ENCODE data around the gene NOS3. TPM values are rescaled to one million over a fixed set of nuclear protein-coding genes. Genes with fewer than 3 reads are reported as not detected.
A peak's percentile ranks its signal among the peaks of the same experiment; 100 is the strongest.

NOS3 gene
- total RNA-seq, 1 donor from 2014 or later = 0.15 TPM

DNA sequence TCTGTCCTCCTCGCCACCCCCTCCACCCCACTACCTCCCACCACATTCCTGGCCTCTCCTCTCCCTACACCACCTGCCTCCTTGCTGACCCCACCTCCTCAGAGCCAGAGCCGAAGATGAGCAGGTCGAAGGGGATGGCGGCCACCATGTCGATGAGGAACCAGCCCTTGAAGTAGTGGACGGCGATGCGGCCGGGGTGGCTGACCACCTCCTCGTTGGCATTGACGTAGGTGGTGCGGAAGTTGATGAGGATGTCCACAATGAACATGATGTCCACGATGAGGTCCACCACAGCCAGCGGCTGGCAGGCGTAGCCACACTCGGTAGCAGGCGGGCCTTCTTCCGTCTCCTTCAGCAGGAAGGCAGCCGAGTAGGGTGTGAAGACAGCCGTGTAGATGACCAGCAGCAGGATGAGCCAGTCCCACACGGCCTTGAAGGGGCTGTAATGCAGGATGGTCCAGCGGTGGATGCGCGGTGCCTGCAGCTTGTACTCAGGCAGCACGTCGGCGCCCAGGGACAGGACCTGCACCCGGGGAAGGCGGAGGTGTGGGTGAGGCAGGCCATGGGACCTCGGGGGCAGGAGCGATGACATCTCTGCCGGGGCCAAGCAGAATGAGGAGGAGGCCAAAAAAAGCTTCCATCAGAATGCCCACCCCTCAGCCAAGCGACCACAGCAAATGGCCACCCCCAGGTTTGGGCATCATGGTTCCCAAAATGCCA is 38.3 kb upstream of the NOS3 start:
- no peak for DNase-seq (ENCODE audit: low read depth)

DNA sequence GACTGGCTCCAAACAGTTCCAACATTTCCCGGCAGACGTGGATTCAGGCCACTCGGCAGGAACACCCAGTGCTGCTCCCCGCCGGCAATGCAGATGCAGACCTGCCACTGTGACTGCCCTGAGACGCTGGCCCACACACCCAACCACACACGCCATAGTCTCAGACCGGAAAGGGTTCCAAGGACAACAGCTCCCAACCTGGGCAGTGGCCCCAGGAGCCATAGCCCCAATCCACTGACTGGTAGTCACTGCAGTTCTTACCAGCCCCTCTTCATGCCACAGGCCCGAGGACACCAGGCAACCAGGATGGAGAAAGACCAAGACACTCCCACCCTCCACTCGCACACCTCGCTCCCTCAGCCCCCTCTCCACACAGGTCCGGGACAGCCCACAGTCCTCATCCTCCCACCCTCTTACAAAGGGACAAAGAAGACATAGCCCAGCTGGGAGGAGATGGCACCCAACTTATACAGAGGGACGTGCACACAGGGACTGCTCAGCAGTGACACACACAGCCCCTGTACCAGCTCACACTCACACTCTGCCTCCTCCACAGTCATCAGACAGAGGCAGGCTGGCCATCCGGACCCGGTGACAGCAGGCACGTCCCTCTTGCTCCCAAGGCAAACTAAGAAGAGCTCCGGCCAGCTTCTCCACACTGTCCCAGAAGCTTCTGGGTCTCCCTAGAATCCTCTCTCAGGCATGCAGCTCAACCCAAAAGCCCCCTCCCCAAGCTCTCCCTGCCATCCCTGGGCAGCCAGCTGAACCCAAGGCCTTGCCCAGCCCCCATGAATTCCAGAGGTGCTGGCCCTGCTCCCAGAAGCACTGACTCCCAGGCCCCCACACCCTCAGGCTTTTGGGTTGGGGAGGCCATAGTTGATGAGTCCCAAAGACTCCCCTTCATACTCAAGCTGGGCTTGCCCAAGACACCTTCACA is 37.5 kb upstream of the NOS3 start:
- no peak for DNase-seq (ENCODE audit: low read depth)

DNA sequence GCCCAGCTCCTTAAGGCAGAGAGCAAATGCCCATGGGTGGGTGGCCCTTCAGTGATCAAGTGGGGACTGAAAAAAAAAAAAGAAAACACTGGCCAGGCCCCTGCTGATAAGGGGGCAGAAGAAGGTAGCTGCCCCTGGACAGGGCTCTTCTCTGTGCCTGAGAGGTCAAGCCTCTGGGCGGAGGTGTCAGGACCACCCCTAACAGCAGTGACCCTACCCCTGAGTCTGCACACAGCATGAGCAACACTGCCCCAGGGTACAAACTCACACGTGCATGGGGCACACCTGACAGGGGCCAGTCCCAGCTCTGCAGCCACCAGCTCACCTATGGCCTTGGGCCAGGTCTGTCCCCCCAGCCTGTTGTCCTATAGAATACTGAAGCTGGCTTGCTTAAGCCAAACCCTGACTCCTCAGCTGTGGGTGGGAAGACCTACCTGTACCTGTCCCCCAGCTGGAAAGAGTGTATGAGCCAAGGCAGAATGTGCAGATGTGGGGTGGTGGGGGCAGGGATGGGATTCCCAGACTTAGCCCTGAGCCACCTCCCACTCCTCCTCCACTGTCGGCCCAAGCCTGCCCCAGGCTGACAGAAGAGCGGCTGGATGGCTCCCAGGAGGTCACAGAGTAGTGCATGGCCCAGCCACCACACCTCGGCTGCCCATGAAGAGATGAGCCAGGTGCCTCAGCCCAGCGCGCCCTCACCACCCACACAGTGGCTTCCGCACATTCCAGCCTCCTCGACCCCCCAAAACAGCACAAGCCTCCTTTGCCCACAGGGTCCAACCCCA is 36.4 kb upstream of the NOS3 start:
- DNase-seq (ENCODE audit: low read depth) = no peak

- DNase-seq (ENCODE audit: low read depth) = no peak
Observed at GRCh38 chr7:150954986-150955518, 35.8 kb upstream of the NOS3 start.

DNA sequence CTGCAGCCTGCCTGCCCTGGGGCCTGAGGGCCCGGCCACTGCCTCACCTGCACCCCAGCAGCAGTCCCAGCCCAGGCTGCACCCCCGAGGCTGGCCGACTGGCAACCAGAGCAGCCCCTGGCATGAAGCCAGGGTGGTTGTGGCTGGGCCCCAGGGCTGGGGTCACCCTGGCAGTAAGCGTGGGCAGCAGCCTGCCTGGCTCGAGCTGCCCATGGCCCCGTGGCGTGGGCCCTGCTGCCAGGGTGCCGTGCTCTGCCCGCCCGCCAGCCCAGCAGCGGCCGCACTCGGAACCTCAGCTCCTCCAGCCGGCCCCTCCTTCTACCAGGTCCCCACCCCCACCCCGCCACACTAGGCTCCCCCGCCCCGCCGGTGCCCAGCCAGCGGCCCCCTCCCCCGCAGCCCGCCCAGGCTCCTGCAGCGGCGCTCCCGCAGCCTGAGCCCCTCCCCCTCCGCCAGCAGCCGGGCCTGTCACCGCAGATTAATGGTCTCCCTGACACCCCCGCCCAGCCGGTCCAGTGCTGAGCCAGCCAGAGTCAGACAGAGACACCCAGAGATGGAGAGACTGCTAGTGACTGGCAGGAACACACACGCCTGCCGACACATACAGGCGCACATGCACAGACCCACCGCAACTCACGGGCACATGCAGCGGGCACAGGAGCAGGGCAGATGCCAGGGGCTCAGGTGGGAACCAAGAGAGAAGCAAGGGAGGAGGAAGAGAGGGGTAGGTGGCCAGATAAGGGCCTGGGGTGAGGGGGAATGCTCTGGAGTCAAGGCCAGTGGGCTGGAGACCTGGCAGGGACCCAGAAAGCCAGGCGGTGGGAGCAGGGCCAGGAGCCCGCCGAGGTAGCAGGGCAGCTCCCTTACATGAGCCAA is 35.1 kb upstream of the NOS3 start:
- peak; percentile 7 for DNase-seq (ENCODE audit: low read depth)

GRCh38 chr7:150956395-150957132 is 34.3 kb upstream of the NOS3 start:
- DNase-seq (ENCODE audit: low read depth) = no peak

- no peak for DNase-seq (ENCODE audit: low read depth)
Observed at GRCh38 chr7:150957133-150958020, 33.4 kb upstream of the NOS3 start.

GRCh38 chr7:150958062-150958552 is 32.7 kb upstream of the NOS3 start:
- no peak for DNase-seq (ENCODE audit: low read depth)

GRCh38 chr7:150958597-150958996 is 32.2 kb upstream of the NOS3 start:
- DNase-seq (ENCODE audit: low read depth) = no peak

- DNase-seq (ENCODE audit: low read depth) = no peak
Observed at GRCh38 chr7:150959081-150959480, 31.7 kb upstream of the NOS3 start.

DNA sequence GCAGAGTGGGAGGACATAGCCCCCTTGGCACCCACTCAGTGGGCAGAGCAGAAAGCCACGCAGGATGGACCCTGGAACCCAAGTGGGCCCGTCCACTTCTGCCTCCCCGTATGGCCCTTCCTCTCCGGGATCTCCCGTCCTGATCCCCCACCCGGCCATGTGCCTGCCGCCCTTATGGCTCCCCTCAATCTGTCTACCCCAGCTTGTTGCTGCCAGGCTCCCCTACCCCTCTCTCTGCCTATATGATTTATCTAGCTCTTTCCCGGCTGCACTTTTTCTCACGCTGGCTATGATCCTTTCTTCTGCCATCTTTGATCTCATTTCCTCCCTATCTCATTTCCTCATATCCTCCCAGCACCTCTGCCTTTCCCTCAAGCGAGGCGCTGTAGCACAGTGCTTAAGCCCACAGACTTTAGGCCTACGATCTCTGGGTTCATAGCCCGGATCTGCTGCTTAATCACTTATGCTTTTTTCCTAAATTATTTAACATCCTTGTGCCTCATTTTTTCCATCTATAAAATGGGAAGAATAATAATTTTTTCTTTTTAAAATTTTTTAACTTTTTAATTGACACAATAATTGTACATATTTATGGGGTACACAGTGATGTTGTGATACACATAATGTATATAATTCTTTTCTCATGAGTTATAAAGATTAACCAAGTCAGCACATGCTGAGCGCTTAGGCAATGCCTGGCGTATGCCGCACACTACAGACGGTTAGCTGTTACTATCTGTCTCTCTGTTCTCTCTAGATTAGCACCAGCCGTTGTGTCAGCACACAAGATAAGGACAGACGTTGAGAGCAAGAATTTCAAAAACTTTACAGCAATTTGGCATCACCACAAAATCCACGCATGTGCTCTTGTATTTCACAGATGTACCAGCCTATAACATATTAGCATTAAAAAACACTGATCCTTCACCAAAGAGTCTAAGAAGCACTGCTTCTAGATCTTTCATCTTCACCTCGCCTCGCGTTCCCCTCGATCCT is 30.8 kb upstream of the NOS3 start:
- DNase-seq (ENCODE audit: low read depth) = no peak

DNA sequence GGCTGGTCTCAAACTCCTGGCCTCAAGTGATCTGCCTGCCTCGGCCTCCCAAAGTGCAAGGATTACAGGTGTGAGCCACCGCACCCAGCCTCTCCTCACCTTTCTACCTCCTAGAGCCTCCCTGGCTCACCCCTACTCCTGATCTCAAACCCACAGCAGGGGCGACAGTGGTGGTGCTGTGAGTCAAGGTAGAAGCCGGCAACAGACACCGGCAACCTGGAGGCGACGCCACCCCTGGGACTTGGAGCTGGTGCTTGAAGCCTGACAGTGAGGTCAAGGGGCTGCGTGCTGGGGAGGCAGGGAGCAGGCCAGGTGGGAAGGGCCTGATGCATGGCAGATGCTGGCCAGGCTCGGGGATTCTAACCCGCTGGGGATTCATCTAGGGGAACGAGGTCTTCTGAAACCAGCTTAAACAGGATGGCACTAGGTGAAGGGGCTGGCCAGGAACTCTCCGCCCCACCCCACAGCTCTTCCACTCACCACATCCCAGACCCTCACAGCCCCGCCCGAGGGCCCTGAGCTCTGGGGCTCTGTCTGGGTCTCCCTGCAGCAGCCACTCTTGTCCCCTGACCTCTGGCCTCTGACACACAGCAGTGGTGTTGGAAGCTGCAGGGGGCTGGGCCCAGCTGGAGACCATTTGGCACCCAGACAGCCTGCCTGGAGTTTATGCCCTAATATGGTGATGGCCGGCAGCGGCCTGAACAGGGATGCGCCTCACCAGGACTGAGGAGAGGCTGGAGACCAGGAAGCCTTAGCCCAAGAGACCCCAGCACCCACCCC is 29.1 kb upstream of the NOS3 start:
- DNase-seq (ENCODE audit: low read depth) = no peak

DNA sequence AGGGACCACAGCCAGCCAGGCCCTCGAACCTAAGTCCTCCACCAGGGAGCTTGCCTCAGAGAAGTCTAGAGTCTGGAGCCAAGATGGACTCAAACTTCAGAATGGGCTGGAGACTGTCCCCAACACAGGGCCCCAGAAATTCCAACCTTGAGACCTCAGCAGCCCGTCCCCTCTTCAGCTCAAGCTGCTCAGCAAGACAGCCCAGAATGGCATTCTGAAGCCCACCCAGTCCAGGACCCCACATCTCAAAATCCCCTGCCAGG is 28.6 kb upstream of the NOS3 start:
- DNase-seq (ENCODE audit: low read depth) = no peak

DNA sequence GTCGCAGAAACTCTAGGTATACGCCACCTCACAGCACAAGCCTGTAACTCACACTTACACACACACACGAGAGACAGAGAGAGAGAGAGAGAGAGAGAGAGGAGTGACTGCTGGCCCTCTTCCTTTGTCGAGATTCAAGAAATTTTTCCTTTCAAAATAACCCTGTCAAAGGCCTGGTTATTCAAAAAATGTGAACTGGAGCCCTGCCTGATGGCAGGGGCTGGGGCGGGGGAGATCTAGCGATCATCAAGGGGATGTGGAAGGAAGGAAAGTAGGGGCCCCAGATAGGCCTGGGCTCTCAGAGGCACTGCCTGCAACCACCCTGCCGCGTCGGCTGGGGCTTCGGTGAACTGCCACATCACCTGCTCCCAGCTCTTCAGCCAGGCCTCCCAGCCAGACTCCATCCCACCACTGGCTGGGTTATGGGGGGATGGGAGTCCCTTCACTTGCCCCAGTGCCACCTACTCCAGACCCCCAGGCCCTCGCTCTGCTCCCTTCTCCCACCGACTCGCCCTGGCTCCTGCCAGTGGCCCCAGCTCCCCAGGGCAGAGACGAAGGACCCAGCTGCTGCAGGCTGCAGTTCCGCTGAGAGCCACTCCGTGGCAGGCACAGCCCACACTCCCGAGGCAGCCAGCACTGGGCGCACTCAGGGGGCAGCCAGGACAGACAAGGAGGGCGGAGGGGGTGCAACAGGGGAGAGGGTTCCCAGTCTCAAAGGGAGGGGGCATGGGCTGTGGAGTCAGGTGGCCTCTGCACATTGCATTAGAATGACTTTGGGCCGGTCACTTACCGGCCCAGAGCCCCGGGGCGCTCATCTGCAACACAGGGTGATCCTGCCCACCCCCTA is 28.0 kb upstream of the NOS3 start:
- no peak for DNase-seq (ENCODE audit: low read depth)

DNA sequence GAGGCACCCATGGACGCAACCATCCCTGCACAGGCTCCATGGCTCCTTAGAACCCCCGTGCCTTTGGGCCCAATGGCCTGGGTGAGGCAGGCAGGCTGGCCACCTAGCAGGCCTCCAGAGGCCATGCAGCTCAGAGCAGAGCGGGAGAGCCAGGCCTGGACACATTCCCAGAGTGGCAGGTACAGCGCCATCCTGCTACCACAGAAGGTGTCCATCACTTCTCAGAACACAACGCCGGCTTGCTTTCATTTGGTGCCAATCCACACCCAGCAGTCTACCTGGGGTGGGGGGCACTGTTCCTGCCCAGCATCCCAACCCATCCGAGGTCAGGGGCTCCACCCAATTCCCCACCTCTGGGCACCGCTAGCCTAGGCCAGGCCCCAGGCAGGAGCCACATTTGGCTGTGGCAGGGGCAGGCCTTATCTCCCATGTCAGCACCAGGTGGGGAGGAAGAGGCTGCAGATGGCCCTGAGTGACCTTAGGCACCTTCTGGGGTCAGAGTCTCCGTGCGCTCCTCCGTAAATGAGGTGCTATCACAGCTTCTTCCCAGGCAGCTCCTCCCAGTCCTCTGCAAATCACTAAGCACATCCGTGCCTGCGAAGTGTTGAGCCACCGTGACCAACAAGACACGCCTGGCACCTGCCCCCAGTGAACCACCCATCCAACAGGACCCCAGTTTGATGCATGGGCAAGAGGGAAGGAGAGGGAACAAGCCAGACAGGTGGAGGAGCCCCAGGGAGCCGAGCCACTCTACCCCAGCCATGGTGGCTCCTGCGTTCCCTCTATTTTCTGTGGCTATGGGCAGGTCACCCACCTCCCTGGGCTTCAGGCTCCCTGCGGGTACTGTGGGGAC is 26.9 kb upstream of the NOS3 start:
- DNase-seq (ENCODE audit: low read depth) = no peak
